ENCODE results near the gene FNIP2. TPM values are rescaled to one million over a fixed set of nuclear protein-coding genes. Genes with fewer than 3 reads are reported as not detected.

The FNIP2 gene
- total RNA-seq, 1 experiment from 2014 or later, result 16.1 TPM

DNA sequence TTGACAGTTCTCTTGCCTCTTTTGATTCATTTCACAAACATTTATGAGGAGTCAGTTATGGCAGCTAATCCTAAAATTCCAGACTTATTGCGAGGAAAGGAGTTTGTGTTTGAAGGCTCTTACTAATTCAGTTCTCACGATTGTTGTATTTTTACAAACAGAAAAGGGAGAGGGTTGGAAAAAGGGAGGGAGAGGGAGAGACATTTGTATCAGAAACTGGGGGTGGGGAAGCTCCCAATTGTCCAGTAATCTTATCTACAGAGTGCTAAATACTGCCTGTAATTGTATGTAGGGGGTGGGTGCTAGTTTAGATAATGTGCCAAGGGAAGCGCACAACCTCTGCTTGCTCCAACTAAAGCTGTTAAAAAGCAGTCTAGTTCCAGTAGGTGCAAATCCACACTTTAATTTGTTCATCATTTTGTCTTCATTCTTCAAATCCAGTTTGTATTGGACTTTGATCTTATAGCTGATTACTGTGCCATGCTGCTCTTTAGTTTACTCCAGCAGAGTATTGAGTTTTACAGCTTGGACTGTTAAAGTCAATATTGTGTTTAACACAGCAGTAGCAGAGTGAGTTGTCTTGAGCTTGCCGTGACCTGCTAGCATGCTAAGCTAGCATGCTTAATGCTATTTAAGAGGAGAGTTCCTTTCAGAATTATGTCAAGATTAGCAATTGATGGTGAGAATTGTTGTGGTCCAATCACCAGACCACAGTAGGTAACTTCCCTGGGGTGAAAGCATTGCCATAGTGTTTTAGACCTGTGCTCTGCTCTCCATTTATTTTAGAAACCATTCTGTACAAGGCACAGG lies 13.9 kb downstream of the FNIP2 start:
- Histone ChIP-seq H3K4me3 (ENCODE audit: low read depth, low read length, poor library complexity, severe bottlenecking) (no peak overlapping the region), H3K9me3 (ENCODE audit: low read depth, low read length, poor library complexity, severe bottlenecking) (no peaks in the 10 kb centered on the region), H3K27me3 (replicated peaks; ENCODE audit: insufficient read depth, low read depth, low read length, poor library complexity) (no peaks in the 10 kb centered on the region), H3K36me3 (ENCODE audit: insufficient read depth, low read length, poor library complexity, severe bottlenecking) (no peaks in the 10 kb centered on the region), H3K27ac (ENCODE audit: low read depth, low read length, poor library complexity, severe bottlenecking) (no peak overlapping the region), H3K4me1 (ENCODE audit: insufficient read depth, low read length, poor library complexity, severe bottlenecking) (peaks cover 5% of the 10 kb centered on the region)
- no peak for DNase-seq (ENCODE audit: low spot score)
- no peak for TF ChIP-seq EZH2 (IDR thresholded peaks at IDR 0.05; ENCODE audit: borderline replicate concordance, low read depth, low read length, poor library complexity, severe bottlenecking)
- TF ChIP-seq, protein P1, sequence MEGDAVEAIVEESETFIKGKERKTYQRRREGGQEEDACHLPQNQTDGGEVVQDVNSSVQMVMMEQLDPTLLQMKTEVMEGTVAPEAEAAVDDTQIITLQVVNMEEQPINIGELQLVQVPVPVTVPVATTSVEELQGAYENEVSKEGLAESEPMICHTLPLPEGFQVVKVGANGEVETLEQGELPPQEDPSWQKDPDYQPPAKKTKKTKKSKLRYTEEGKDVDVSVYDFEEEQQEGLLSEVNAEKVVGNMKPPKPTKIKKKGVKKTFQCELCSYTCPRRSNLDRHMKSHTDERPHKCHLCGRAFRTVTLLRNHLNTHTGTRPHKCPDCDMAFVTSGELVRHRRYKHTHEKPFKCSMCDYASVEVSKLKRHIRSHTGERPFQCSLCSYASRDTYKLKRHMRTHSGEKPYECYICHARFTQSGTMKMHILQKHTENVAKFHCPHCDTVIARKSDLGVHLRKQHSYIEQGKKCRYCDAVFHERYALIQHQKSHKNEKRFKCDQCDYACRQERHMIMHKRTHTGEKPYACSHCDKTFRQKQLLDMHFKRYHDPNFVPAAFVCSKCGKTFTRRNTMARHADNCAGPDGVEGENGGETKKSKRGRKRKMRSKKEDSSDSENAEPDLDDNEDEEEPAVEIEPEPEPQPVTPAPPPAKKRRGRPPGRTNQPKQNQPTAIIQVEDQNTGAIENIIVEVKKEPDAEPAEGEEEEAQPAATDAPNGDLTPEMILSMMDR (conservative IDR thresholded peaks at IDR 0.05; ENCODE audit: low read depth, low read length), result no peak
- ChIA-PET CTCF (no interaction called here), POLR2A (ENCODE audit: low non-redundant PET) (no interaction called here)
- BruUV-seq (replicated peaks), result no TSS peak
- intact Hi-C loops (cut with micrococcal nuclease; ENCODE audit: unreplicated experiment), result no loop called here

DNA sequence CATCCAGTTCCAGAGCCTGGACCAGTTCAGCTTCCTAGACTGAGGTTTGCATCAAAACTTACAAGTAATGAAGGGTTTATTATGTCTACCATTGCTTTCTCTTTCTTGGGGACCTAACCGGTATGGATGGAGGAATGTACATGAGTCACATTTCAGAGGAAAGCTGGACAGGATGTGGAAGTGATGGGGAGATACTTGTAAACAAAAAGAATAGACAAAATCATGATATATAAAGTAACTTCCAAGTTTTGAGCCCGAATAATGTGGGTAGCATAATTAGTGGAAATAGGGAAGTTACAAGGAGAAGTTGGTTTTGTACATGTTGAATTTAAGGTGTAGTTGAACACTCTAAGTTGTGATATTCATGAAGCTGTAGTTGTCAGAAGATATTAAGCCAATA lies 15.0 kb downstream of the FNIP2 start:
- Histone ChIP-seq H3K27me3 (replicated peaks; ENCODE audit: insufficient read depth, low read depth, low read length, poor library complexity) (no peaks in the 10 kb centered on the region), H3K4me3 (ENCODE audit: low read depth, low read length, poor library complexity, severe bottlenecking) (no peak overlapping the region), H3K9me3 (ENCODE audit: low read depth, low read length, poor library complexity, severe bottlenecking) (no peaks in the 10 kb centered on the region), H3K4me1 (ENCODE audit: insufficient read depth, low read length, poor library complexity, severe bottlenecking) (no peaks in the 10 kb centered on the region), H3K27ac (ENCODE audit: low read depth, low read length, poor library complexity, severe bottlenecking) (no peak overlapping the region), H3K36me3 (ENCODE audit: insufficient read depth, low read length, poor library complexity, severe bottlenecking) (no peaks in the 10 kb centered on the region)
- ChIA-PET POLR2A (ENCODE audit: low non-redundant PET) (no interaction called here), CTCF (no interaction called here)
- no TSS peak for BruUV-seq (replicated peaks)
- TF ChIP-seq, protein P1 (conservative IDR thresholded peaks at IDR 0.05; ENCODE audit: low read depth, low read length), result no peak
- no peak for TF ChIP-seq EZH2 (IDR thresholded peaks at IDR 0.05; ENCODE audit: borderline replicate concordance, low read depth, low read length, poor library complexity, severe bottlenecking)
- intact Hi-C loops (cut with micrococcal nuclease; ENCODE audit: unreplicated experiment), result no loop called here
- no peak for DNase-seq (ENCODE audit: low spot score)

DNA sequence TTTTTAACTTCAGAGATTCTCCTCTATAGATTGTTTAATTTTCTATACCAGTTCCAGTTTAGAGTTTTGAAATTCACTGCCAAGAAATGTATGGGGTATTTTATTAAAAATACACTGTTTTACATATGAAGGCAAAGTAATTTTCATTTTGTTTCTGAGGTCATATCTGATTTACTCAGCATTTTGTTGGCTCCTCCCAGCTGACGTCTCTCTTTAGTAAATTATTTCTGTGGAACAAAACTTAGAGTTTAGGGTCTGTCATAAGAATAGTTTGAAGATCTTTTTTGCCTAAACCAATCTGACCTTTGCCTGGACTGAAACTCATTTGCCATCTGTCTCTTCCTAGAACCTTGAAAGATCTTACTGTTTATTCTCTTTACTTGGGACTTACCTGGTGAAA lies 16.9 kb downstream of the FNIP2 start:
- Histone ChIP-seq H3K36me3 (ENCODE audit: insufficient read depth, low read length, poor library complexity, severe bottlenecking) (no peaks in the 10 kb centered on the region), H3K4me1 (ENCODE audit: insufficient read depth, low read length, poor library complexity, severe bottlenecking) (no peaks in the 10 kb centered on the region), H3K27ac (ENCODE audit: low read depth, low read length, poor library complexity, severe bottlenecking) (no peak overlapping the region), H3K9me3 (ENCODE audit: low read depth, low read length, poor library complexity, severe bottlenecking) (no peaks in the 10 kb centered on the region), H3K27me3 (replicated peaks; ENCODE audit: insufficient read depth, low read depth, low read length, poor library complexity) (no peaks in the 10 kb centered on the region), H3K4me3 (ENCODE audit: low read depth, low read length, poor library complexity, severe bottlenecking) (no peak overlapping the region)
- ChIA-PET POLR2A (ENCODE audit: low non-redundant PET) (no interaction called here), CTCF (no interaction called here)
- no TSS peak for BruUV-seq (replicated peaks)
- no peak for TF ChIP-seq EZH2 (IDR thresholded peaks at IDR 0.05; ENCODE audit: borderline replicate concordance, low read depth, low read length, poor library complexity, severe bottlenecking)
- TF ChIP-seq, protein P1 (conservative IDR thresholded peaks at IDR 0.05; ENCODE audit: low read depth, low read length), result no peak
- no peak for DNase-seq (ENCODE audit: low spot score)
- intact Hi-C loops (cut with micrococcal nuclease; ENCODE audit: unreplicated experiment), result no loop called here

All from A673 (cell line).